Gastroesophageal sphincter (tissue), 3 donors: ENCODE data around the gene DTNBP1.

Experiments
- POLR2AphosphoS5 ChIP-seq: sonication (generic); formaldehyde crosslinking; IDR thresholded peaks from one replicate; pipeline ENCODE4 v1.6.1; 2017; ENCODE audit warnings: antibody characterized with exemption
- TF ChIP-seq, protein P1 (sequence below), 4 experiments: fragments of 200-600 bp in 2 of 4; fragments of 450-650 bp in 2 of 4; sonication (generic) in 1 of 4; IDR thresholded peaks; one replicate each; pipeline ENCODE4 v1.5.1; 2017 to 2019; ENCODE audit warnings: antibody characterized with exemption in 4 of 4, mild to moderate bottlenecking in 2 of 4, moderate library complexity in 2 of 4

DNA sequence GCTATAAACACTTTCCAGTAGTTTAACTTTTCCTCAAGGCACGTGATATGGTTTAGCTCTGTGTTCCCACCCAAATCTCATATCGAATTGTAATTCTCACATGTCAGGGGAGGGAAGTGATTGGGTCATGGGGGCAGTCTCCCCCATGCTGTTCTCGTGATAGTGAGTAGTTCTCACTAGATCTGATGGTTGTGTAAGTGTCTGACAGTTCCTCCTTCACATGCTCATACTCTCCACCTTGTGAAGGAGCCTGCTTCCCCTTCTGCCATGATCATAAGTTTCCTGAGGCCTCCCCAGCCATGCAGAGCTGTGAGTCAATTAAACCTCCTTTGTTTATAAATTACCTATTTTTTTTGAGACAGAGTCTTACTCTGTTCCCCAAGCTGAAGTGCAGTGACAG lies 127.9 kb downstream of the DTNBP1 start:
- TF ChIP-seq, protein P1, sequence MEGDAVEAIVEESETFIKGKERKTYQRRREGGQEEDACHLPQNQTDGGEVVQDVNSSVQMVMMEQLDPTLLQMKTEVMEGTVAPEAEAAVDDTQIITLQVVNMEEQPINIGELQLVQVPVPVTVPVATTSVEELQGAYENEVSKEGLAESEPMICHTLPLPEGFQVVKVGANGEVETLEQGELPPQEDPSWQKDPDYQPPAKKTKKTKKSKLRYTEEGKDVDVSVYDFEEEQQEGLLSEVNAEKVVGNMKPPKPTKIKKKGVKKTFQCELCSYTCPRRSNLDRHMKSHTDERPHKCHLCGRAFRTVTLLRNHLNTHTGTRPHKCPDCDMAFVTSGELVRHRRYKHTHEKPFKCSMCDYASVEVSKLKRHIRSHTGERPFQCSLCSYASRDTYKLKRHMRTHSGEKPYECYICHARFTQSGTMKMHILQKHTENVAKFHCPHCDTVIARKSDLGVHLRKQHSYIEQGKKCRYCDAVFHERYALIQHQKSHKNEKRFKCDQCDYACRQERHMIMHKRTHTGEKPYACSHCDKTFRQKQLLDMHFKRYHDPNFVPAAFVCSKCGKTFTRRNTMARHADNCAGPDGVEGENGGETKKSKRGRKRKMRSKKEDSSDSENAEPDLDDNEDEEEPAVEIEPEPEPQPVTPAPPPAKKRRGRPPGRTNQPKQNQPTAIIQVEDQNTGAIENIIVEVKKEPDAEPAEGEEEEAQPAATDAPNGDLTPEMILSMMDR (IDR thresholded peaks at IDR 0.05), result no peak
- TF ChIP-seq POLR2AphosphoS5, result no peak
